ENCODE data around the gene TMEM45A.

TMEM45A gene

GRCh38 chr3:100523050-100523760 is 30.8 kb downstream of the TMEM45A start:
- Histone ChIP-seq H3K4me2 (no peak overlapping the region), H3K27me3 (ENCODE audit: insufficient read depth, low read depth) (no peaks in the 10 kb centered on the region), H3K79me2 (ENCODE audit: insufficient read depth, low read depth) (no peaks in the 10 kb centered on the region), H3K9ac (no peak overlapping the region), H3K27ac (no peak overlapping the region), H3K4me3 (IDR thresholded peaks at IDR 0.05; ENCODE audit: insufficient read depth, low read depth, low read length) (no peak overlapping the region), H3K36me3 (ENCODE audit: insufficient read depth) (no peaks in the 10 kb centered on the region), H2AFZ (ENCODE audit: low read depth) (no peak overlapping the region), H4K20me1 (ENCODE audit: insufficient read depth) (no peaks in the 10 kb centered on the region), H3K4me1 (ENCODE audit: low read depth, poor library complexity, severe bottlenecking) (no peaks in the 10 kb centered on the region)
- TF ChIP-seq CTCF (conservative IDR thresholded peaks at IDR 0.05; ENCODE audit: low read depth, low read length) = no peak

GRCh38 chr3:100525753-100526612 is 33.6 kb downstream of the TMEM45A start:
- no peaks in the 10 kb centered on the region for H3K79me2 ChIP-seq (ENCODE audit: insufficient read depth, low read depth)
- no peak overlapping the region for H2AFZ ChIP-seq (ENCODE audit: low read depth)
- H3K9ac ChIP-seq = no peak overlapping the region
- H3K4me3 ChIP-seq (IDR thresholded peaks at IDR 0.05; ENCODE audit: insufficient read depth, low read depth, low read length) = no peak overlapping the region
- H3K4me1 ChIP-seq (ENCODE audit: low read depth, poor library complexity, severe bottlenecking) = no peaks in the 10 kb centered on the region
- no peaks in the 10 kb centered on the region for H3K27me3 ChIP-seq (ENCODE audit: insufficient read depth, low read depth)
- H3K4me2 ChIP-seq = no peak overlapping the region
- H4K20me1 ChIP-seq (ENCODE audit: insufficient read depth) = no peaks in the 10 kb centered on the region
- TF ChIP-seq CTCF (conservative IDR thresholded peaks at IDR 0.05; ENCODE audit: low read depth, low read length) = no peak
- H3K27ac ChIP-seq = no peak overlapping the region
- H3K36me3 ChIP-seq (ENCODE audit: insufficient read depth) = no peaks in the 10 kb centered on the region

GRCh38 chr3:100526613-100527346 is 34.4 kb downstream of the TMEM45A start:
- no peaks in the 10 kb centered on the region for H3K27me3 ChIP-seq (ENCODE audit: insufficient read depth, low read depth)
- no peak overlapping the region for H2AFZ ChIP-seq (ENCODE audit: low read depth)
- H3K27ac ChIP-seq = no peak overlapping the region
- no peak overlapping the region for H3K4me2 ChIP-seq
- H4K20me1 ChIP-seq (ENCODE audit: insufficient read depth) = no peaks in the 10 kb centered on the region
- H3K9ac ChIP-seq = no peak overlapping the region
- no peak overlapping the region for H3K4me3 ChIP-seq (IDR thresholded peaks at IDR 0.05; ENCODE audit: insufficient read depth, low read depth, low read length)
- TF ChIP-seq CTCF (conservative IDR thresholded peaks at IDR 0.05; ENCODE audit: low read depth, low read length) = no peak
- no peaks in the 10 kb centered on the region for H3K79me2 ChIP-seq (ENCODE audit: insufficient read depth, low read depth)
- no peaks in the 10 kb centered on the region for H3K4me1 ChIP-seq (ENCODE audit: low read depth, poor library complexity, severe bottlenecking)
- H3K36me3 ChIP-seq (ENCODE audit: insufficient read depth) = no peaks in the 10 kb centered on the region

GRCh38 chr3:100527347-100527735 is 34.9 kb downstream of the TMEM45A start:
- TF ChIP-seq CTCF (conservative IDR thresholded peaks at IDR 0.05; ENCODE audit: low read depth, low read length) = no peak
- Histone ChIP-seq H3K4me2 (no peak overlapping the region), H3K4me1 (ENCODE audit: low read depth, poor library complexity, severe bottlenecking) (no peaks in the 10 kb centered on the region)

More at GRCh38 chr3:100527347-100527735, 34.9 kb downstream of the TMEM45A start:
- Histone ChIP-seq H4K20me1 (ENCODE audit: insufficient read depth) (no peaks in the 10 kb centered on the region), H2AFZ (ENCODE audit: low read depth) (no peak overlapping the region), H3K27ac (no peak overlapping the region), H3K36me3 (ENCODE audit: insufficient read depth) (no peaks in the 10 kb centered on the region), H3K79me2 (ENCODE audit: insufficient read depth, low read depth) (no peaks in the 10 kb centered on the region), H3K9ac (no peak overlapping the region), H3K4me3 (IDR thresholded peaks at IDR 0.05; ENCODE audit: insufficient read depth, low read depth, low read length) (no peak overlapping the region), H3K27me3 (ENCODE audit: insufficient read depth, low read depth) (no peaks in the 10 kb centered on the region)
